Sigmoid colon (tissue), 7 donors: ENCODE measurements around the gene PNMA6E. TPM values are rescaled to one million over a fixed set of nuclear protein-coding genes. Genes with fewer than 3 reads are reported as not detected.

Experiments
- DNase-seq: peaks from one replicate; pipeline ENCODE4 v3.0.0-alpha.2; 2019
- H3K27ac ChIP-seq, 4 donors: fragments of 200-600 bp; sonication (generic); one replicate each; pipeline ENCODE4 v1.5.1; 2016 to 2019; ENCODE audit warnings: mild to moderate bottlenecking in 1 of 4
- H3K27me3 ChIP-seq, 3 donors: fragments of 200-600 bp; sonication (generic); one replicate each; pipeline ENCODE4 v1.5.1; 2019; ENCODE audit warnings: mild to moderate bottlenecking in 1 of 3
- H3K36me3 ChIP-seq, 4 donors: fragments of 200-600 bp; sonication (generic); one replicate each; pipeline ENCODE4 v1.5.1; 2016 to 2019
- H3K4me1 ChIP-seq, 4 donors: fragments of 200-600 bp; sonication (generic); one replicate each; pipeline ENCODE4 v1.5.1; 2017 to 2019
- H3K4me3 ChIP-seq, 4 donors: fragments of 200-600 bp; sonication (generic); one replicate each; pipeline ENCODE4 v1.5.1; 2017 to 2019; ENCODE audit warnings: mild to moderate bottlenecking in 2 of 4, moderate library complexity in 1 of 4
- H3K9me3 ChIP-seq, 4 donors: fragments of 200-600 bp in 3 of 4; sonication (generic) in 3 of 4; one replicate each; pipeline versions ENCODE4 v1.5.1 to v1.6.1; 2013 to 2019
- CTCF ChIP-seq, 4 experiments: fragments of 450-650 bp in 3 of 4; fragments of 200-600 bp in 1 of 4; IDR thresholded peaks; one replicate each; pipeline ENCODE4 v1.5.1; 2016 to 2019; ENCODE audit warnings: antibody characterized with exemption in 4 of 4, mild to moderate bottlenecking in 3 of 4, moderate library complexity in 2 of 4
- EP300 ChIP-seq, 4 donors: sonication (generic); formaldehyde crosslinking; IDR thresholded peaks; one replicate each; pipeline ENCODE4 v1.6.1; 2017; ENCODE audit warnings: antibody characterized with exemption in 4 of 4
- POLR2A ChIP-seq, 2 donors: fragments of 450-650 bp; IDR thresholded peaks; one replicate each; pipeline ENCODE4 v1.6.1; 2016; ENCODE audit warnings: antibody characterized with exemption in 2 of 2, mild to moderate bottlenecking in 2 of 2, moderate library complexity in 2 of 2
- POLR2AphosphoS5 ChIP-seq, 4 donors: sonication (generic); formaldehyde crosslinking; IDR thresholded peaks; one replicate each; pipeline ENCODE4 v1.6.1; 2017; ENCODE audit warnings: antibody characterized with exemption in 4 of 4
- WGBS, 2 donors: extraction: QIAGEN DNeasy Blood & Tissue Kit; methylation state at CpG; one replicate each; pipeline ENCODE4 v1.1.7; 2013; 5-methylcytosine and 5-hydroxymethylcytosine counted together
- intact Hi-C: fragments of 100-400 bp; cut with DNase I; formaldehyde crosslinking; loops from one replicate; pipeline ENCODE4 v1.15.1; 2023
- polyA plus RNA-seq, 3 donors: library from polyadenylated mRNA; stranded (reverse); fragments of 200-250 nt; gene quantifications; one replicate each; pipeline ENCODE4 v1.2.3, GENCODE V29; 2013
- total RNA-seq, 4 donors: library from RNA; depleted of rRNA; stranded (reverse); fragments of >200 nt; gene quantifications; one replicate each; pipeline ENCODE4 v1.1.0, GENCODE V29; 2016
- donor health status: healthy with polysubstance abuse.
- donor health status: Bipolar disorder and iron deficiency.
- donor health status: healthy.

PNMA6E gene
- total and polyA plus RNA-seq, 7 donors: not detected

- WGBS, 2 donors: 79 to 86% methylated on average over 23 of the region's 23 CpGs
- Histone ChIP-seq H3K36me3 (no peaks in the 10 kb centered on the region), H3K27ac (peak overlapping the region in 1 of 4 donors; percentile 23), H3K4me3 (peak overlapping the region in 1 of 4 donors; percentile 60), H3K27me3 (no peaks in the 10 kb centered on the region), H3K4me1 (peaks cover 0 to 14% (median 5%) of the 10 kb centered on the region in 4 donors), H3K9me3 (no peaks in the 10 kb centered on the region)
- TF ChIP-seq POLR2AphosphoS5 (IDR thresholded peaks at IDR 0.05): no peak
- no peak for TF ChIP-seq CTCF (IDR thresholded peaks at IDR 0.05)
- TF ChIP-seq POLR2A (IDR thresholded peaks at IDR 0.05): no peak
- no peak for TF ChIP-seq EP300 (IDR thresholded peaks at IDR 0.05)
- DNase-seq: no peak
- intact Hi-C loops: no loop called here
Measured at GRCh38 chrX:153412746-153413720, 11.9 kb upstream of the PNMA6E start.

DNA sequence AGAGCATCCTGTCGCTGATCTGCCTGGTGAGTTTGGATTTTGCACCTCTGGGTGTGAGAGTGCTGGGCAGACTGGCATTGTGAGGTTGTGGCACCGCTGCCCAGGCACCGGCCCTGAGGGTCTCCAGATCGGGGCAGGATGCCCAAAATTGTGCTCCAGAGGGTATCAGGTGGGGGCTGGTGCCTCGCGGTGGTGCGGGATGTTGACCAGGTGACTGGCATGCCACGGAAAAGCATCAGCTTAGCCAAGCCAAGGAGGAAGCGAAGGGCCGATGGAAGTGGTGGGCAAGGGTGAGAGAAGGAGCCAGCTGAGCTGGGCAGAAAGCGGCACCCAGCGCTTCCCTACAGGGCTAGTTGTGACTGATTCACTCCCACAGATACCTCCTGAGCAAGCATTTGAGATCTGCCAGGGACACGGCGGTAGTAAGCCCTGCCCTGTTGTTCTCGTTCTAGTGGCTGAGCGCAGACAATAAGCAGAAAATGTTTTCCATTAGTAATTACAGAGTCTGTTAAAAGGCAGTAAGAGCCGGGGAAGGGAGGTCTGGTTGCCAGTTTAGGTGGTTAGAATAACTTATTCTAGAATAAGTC, 10.9 kb upstream of the PNMA6E start:
- intact Hi-C loops: no loop called here
- no peak for DNase-seq
- H3K4me3 ChIP-seq: peak overlapping the region; percentile 43 to 60 (median 52)
- peaks cover 0 to 14% (median 5%) of the 10 kb centered on the region in 4 donors for H3K4me1 ChIP-seq
- H3K9me3 ChIP-seq: no peaks in the 10 kb centered on the region
- TF ChIP-seq POLR2AphosphoS5 (IDR thresholded peaks at IDR 0.05) (no peak), EP300 (IDR thresholded peaks at IDR 0.05) (no peak), POLR2A (IDR thresholded peaks at IDR 0.05) (no peak), CTCF (IDR thresholded peaks at IDR 0.05) (no peak)
- 51 to 55% methylated on average over 17 of the region's 17 CpGs for WGBS, 2 donors
- no peaks in the 10 kb centered on the region for H3K27me3 ChIP-seq
- H3K36me3 ChIP-seq: no peaks in the 10 kb centered on the region
- H3K27ac ChIP-seq: peak overlapping the region in 3 of 4 donors; percentile 9 to 50 (median 23)

DNA sequence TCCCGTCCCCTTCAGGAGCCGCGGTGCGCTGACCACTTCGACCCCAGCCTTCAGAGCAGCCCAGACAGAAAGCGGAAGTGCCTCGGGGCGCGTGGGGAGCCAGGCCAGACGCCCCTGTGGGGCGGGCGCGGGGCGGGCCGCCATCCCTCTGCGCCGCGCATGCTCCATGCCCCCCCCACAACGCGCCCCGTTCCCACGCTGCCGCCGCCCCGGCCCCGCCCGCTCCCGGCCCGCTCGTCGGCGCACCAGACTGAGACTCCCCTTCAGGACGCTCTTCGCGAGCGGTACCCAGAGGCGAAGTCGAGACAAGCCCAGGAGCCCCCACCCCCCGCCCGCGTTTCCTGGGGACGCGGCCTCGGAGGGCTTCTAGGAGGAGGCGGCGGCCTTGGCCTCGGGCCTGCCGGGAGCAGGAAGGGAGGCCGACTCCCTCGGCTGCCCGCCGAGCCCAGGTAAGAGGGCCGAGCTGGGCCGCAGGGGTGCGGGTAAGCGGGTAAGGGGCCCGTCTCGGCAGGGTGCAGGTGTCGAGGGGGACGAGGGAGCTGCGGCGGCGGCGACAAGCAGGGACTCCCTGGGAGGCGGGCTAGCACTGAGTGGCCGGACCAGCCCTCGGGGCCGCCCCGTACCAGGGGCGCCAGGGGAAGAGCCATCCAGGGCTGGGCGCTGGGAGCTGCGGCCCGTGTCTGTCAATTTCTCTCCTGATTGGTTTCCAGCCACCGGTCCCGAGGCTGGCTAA, 10.3 kb upstream of the PNMA6E start, which contains the start of gene ZFP92:
ZFP92 (plus strand) TSS at position 218 of the 733 bp plus-strand sequence. CDS start 6,851 bp downstream, outside the sequence.
- Histone ChIP-seq H3K27ac (peak within 1 kb of the TSS; percentile 9 to 50 (median 22)), H3K4me1 (peaks cover 0 to 14% (median 5%) of the 10 kb centered on the region in 4 donors), H3K27me3 (no peaks in the 10 kb centered on the region), H3K36me3 (no peaks in the 10 kb centered on the region), H3K9me3 (no peaks in the 10 kb centered on the region), H3K4me3 (peak within 1 kb of the TSS; percentile 43 to 60 (median 52))
- 1% methylated on average over 75 of the region's 75 CpGs for WGBS, 2 donors
- no peak for TF ChIP-seq POLR2AphosphoS5 (IDR thresholded peaks at IDR 0.05)
- TF ChIP-seq CTCF (IDR thresholded peaks at IDR 0.05): no peak
- TF ChIP-seq POLR2A (IDR thresholded peaks at IDR 0.05): no peak
- no peak for TF ChIP-seq EP300 (IDR thresholded peaks at IDR 0.05)
- intact Hi-C loops: no loop called here
- DNase-seq: no peak

DNA sequence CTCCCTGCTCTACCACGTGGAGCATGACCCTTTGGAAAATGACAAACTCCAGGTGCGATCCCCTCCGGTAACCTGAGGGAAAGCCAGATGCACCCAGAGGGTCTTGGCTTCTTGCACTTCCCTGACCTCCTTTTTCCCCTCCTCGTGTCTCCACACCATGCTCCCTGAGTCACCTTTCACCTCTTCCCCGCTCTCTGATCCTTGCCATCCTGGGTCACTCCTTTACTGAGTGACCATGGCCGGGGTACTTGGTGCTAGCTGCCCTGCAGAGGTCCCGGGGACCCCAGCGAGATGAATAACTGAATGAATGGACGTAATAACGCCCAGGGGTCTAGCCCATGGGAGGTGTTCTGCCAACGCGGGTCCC, 9.7 kb upstream of the PNMA6E start:
- H3K36me3 ChIP-seq: no peaks in the 10 kb centered on the region
- DNase-seq: no peak
- TF ChIP-seq POLR2A (IDR thresholded peaks at IDR 0.05): no peak
- TF ChIP-seq POLR2AphosphoS5 (IDR thresholded peaks at IDR 0.05): no peak
- no peak for TF ChIP-seq EP300 (IDR thresholded peaks at IDR 0.05)
- no peak for TF ChIP-seq CTCF (IDR thresholded peaks at IDR 0.05)
- intact Hi-C loops: no loop called here
- peak overlapping the region; percentile 43 to 60 (median 52) for H3K4me3 ChIP-seq
- no peaks in the 10 kb centered on the region for H3K27me3 ChIP-seq
- H3K27ac ChIP-seq: peak overlapping the region in 1 of 4 donors; percentile 50
- peaks cover 0 to 14% (median 5%) of the 10 kb centered on the region in 4 donors for H3K4me1 ChIP-seq
- H3K9me3 ChIP-seq: no peaks in the 10 kb centered on the region
- WGBS, 2 donors: 28 to 57% methylated on average over 12 of the region's 12 CpGs
